ENCODE measurements around the gene TSSK6.

Gene TSSK6

GRCh38 chr19:19532806-19533701, 17.7 kb upstream of the TSSK6 start:
- DNase-seq: no peak
- H3K36me3 ChIP-seq: peaks cover 3% of the 10 kb centered on the region
- no peak for TF ChIP-seq CTCF (IDR thresholded peaks at IDR 0.05; ENCODE audit: low read depth, low read length)

DNA sequence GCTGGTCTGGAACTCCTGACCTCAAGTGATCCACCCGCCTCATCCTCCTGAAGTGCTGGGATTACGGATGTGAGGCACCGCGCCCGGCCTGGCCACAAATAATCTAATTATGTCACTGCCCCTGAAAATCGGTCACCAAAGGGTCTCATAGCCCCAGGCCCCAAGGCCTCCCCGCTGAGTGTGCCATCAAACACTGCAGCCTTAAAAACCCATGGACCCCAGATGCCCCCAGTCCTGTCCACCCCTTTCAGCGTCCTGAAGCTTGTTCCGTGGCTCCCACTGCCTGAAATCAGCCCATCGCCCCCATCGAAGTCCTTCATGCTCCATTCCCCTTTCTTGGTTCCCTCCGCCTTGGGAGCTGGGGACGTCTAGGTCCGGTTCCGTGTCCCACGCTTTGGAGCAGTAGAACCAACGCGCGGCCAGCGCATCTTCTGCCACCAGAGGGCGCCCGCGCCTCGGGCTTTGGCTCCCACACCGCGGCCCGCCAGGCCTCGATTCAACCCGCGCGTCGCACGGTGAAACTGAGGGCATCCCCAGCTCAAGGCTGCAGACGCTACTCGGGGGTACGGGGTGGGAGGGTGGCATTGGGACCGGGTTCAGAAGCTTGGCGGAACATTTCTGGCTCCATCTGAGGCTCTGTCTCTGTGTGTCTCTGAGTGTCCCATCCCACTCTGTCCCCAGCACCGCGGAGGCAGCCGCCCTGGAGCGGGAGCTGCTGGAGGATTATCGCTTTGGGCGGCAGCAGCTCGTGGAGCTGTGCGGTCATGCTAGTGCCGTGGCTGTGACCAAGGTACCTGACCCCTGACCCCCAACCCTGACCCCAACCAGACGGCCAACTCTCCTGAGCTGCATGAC, 16.8 kb upstream of the TSSK6 start:
- Histone ChIP-seq H3K4me1 (peaks cover 7% of the 10 kb centered on the region), H3K36me3 (peaks cover 10% of the 10 kb centered on the region), H3K27me3 (no peaks in the 10 kb centered on the region; the same call in 1 of the 2 replicates), H3K9me3 (no peaks in the 10 kb centered on the region), H3K4me3 (ENCODE audit: low read depth, low read length) (no peak overlapping the region)
- TF ChIP-seq CTCF (IDR thresholded peaks at IDR 0.05; ENCODE audit: low read depth, low read length): peak; percentile 92
- DNase-seq: peak; percentile 85

More at GRCh38 chr19:19532806-19533701, 17.7 kb upstream of the TSSK6 start:
- Histone ChIP-seq H3K9me3 (no peaks in the 10 kb centered on the region), H3K27me3 (peaks cover 8% of the 10 kb centered on the region), H3K4me3 (ENCODE audit: low read depth, low read length) (no peak overlapping the region), H3K4me1 (peaks cover 7% of the 10 kb centered on the region)

DNA sequence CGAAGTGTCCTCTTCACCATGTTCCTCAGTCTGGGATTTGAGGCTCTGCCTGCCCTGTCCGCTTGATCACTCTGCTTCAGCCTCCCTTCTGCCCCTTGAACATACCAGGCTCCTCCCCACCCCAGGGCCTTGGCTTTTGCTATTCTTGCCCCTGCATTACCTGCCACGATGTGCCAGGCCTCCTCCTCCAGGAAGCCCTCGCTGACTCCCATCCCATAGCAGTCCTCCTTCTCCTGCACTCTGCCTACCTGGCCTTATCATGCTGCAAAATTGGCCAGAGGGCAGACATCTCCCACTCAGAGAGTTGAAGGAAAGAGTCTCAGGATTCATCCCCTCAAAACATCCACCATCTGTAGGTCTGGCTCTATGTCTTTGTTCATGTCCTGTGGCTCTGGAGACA, 15.5 kb upstream of the TSSK6 start:
- Histone ChIP-seq H3K27me3 (no peaks in the 10 kb centered on the region; the same call in 1 of the 2 replicates), H3K9me3 (no peaks in the 10 kb centered on the region), H3K4me3 (ENCODE audit: low read depth, low read length) (no peak overlapping the region), H3K4me1 (peaks cover 7% of the 10 kb centered on the region), H3K36me3 (peaks cover 14% of the 10 kb centered on the region)
- no peak for DNase-seq
- TF ChIP-seq CTCF (IDR thresholded peaks at IDR 0.05; ENCODE audit: low read depth, low read length): no peak

DNA sequence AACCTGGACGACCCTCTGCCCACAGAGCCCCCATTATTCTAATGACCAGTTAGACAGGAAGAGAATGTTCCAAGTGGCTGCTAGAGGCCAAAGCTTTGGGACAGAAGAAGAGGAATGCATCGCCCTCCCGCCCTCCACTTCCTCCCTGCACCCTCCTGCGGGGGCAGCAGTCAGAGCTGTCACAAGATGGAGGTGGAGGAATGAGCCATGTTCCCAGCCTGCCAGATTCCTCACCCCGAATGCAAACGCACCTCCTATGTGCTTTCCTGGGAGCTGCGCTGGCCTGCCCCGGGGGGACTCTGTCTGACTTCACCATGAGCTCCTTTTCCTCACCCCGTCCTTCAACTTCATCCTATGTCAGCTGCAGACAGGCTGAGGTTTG, 15.1 kb upstream of the TSSK6 start:
- Histone ChIP-seq H3K4me1 (peaks cover 7% of the 10 kb centered on the region), H3K4me3 (ENCODE audit: low read depth, low read length) (no peak overlapping the region), H3K36me3 (peaks cover 14% of the 10 kb centered on the region), H3K27me3 (no peaks in the 10 kb centered on the region; the same call in 1 of the 2 replicates), H3K9me3 (no peaks in the 10 kb centered on the region)
- DNase-seq: no peak
- TF ChIP-seq CTCF (IDR thresholded peaks at IDR 0.05; ENCODE audit: low read depth, low read length): no peak

GRCh38 chr19:19529783-19530422, 14.6 kb upstream of the TSSK6 start:
- Histone ChIP-seq H3K4me3 (ENCODE audit: low read depth, low read length) (no peak overlapping the region), H3K36me3 (peaks cover 14% of the 10 kb centered on the region), H3K9me3 (no peaks in the 10 kb centered on the region), H3K27me3 (no peaks in the 10 kb centered on the region; the same call in 1 of the 2 replicates), H3K4me1 (peaks cover 7% of the 10 kb centered on the region)
- no peak for DNase-seq
- TF ChIP-seq CTCF (IDR thresholded peaks at IDR 0.05; ENCODE audit: low read depth, low read length): no peak
